ENCODE data around the gene RPS3.

Gene RPS3

DNA sequence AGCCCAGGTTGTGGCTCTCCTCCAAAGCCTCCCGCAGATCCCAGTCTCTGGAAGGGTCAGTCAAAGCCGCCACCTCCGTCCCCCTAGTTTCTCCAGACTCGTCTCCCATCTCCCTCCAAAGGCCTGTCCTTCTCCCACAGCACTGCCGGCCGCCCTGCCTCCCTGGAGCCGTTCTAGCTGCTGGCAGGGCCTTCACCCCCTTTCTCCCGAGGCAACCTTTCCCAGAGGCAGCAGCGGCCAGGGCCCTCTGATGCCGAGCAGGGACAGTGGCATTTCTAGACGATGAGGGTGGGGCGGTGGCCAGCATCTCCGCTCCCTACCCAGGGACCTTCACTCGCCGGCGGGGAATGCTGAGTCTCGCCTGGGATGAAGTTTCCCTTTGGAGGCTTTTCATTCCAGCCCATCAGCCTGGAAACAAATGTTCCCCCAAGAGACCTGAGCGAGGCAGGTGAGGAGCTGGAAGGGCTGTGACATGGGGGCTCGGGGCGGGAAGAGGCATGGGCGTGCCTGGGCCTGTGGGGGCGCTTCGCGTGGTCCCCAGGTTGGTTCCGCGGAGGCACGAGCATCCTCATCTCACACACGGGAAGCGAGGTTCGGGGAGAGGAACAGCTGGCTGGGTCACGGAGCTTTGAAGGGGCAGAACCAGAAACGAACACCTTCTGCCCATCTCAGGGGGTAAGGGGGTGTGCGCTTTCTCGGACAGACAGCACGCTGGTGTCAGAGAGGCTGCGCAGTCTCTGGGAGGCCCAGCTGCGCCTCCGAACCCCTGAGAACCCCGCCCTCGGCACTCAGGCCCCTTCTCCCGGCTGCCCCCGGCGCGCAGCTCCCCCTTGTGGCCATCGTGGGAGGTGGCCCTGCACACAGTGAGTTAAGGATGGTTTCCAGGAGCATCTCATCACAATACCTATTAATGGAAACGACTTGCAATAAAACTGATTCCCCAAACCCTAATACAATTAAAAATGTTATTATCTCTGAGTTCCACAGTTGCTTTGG, 51.8 kb downstream of the RPS3 start:
- in situ Hi-C loops (cut with HindIII; ENCODE audit: low sequenced_read_pairs), result no loop called here

DNA sequence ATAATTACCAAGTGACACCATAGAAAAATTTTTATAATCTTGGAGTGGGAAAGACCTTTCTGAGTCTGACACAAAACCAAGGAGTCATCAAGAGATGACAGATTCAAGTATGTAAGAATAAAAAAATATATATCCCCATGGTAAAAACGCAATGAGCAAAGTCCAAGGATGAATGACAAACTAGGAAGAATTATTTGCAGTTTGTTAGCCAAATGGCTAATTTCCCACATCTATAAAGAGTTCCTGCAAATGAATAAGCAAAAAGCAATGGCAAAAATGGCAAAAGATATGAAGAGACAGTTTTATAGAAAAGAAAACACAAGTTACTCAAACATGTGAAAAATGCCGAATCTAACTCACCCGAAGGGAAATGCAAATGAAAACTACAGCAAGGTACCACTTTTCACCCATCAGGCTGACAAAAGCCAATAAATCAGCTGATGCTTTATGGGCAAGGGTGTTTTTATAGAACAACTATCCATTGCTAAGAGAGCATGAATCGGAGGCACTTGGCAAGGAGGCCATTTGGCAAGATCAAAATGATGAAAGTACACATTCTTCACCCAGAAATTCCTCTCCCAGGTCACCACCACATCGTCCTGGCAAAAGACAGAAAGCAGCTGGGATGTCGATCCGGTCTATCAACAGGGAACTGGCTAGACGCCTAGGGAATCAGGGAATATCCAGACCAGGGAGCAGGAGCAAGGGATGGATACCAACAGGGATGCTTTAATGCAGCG, 54.8 kb downstream of the RPS3 start:
- in situ Hi-C loops (cut with HindIII; ENCODE audit: low sequenced_read_pairs), result no loop called here

DNA sequence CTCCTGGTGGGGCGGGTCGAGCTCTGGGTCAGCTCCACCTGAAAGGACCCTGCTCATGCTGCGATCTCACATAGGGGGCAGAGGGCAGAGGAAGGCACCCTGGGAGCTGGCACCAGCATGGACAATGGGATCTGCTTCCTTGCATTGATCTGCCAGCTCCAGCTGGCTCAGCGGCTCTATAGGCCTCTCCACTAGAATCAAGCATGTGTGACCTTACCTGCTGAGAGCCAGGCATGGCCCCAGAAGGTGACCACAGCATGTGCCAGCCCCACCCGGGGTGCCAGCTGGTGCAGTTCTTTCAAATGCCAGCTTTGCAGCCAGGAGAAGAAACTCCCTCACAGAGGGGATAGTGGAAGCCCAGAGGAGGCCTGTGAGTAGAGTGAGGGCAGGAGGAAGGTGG, 55.7 kb downstream of the RPS3 start:
- in situ Hi-C loops (cut with HindIII; ENCODE audit: low sequenced_read_pairs), result no loop called here

All from endothelial cell of hepatic sinusoid (primary cell).